ENCODE measurements around the gene ACACB.

ACACB gene

DNA sequence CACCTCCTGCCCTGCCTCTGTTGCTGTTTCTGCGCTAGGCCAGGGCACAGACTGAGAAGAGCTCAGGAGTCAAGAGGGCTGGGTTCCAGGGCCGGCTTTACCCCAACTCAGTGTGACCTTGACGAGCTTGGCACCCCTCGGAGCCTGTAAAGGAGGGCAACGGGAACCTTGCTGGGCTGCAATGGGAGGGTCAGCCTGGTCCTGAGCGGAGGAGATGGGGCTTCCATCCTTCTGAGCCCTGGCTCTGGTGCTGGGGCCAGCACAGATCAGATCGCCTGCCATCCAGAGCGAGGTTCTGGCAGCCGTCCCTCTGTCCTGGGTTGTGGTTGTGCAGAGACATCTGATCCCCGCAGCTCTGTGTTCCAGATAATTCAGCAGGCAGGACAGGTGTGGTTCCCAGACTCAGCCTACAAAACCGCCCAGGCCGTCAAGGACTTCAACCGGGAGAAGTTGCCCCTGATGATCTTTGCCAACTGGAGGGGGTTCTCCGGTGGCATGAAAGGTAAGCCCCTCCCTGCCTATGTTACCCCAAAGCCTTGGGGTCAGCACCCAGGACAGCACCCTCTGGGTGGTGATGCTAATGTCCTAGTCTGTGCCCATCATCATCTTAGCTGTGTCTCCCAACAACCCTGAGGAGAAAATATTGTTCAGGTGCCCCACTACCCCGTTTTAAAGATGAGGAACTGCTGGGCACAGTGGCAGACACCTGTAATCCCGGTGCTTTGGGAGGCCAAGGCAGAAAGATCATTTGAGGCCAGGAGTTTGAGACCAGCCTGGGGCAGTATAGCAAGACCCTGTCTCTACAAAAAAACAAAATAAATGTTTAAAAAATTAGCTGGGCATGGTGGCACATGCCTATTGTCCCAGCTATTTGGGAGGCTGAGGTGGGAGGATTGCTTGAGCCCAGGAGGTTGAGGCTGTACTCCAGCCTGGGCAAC, 142.5 kb downstream of the ACACB start:
- DNase-seq: no peak

GRCh38 chr12:109259545-109259895, 143.1 kb downstream of the ACACB start:
- DNase-seq: no peak

GRCh38 chr12:109261087-109261486, 144.7 kb downstream of the ACACB start:
- no peak for DNase-seq

DNA sequence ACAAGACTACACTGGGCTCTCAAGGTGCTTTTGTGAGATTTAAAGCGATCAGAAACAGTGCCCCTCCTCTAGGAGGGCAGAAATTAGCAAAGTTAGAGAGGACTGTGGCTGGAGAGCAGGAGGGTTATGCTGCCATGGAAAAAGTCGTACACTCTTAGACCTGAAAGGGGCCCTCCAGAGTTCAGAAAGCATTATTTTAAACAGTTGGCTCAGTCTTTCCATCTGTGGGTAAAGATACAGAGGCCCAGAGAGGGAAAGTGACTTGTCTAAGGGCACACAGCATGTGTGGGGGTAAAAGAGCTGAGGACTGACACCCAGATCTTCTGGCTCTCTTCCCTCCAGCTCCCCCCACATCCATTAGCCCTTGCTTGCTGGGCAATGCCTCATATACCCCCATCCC, 145.6 kb downstream of the ACACB start:
- no peak for DNase-seq

- no peak for DNase-seq
Observed at GRCh38 chr12:109263439-109263838, 147.1 kb downstream of the ACACB start.

- peak; percentile 6 to 33 for DNase-seq
Observed at GRCh38 chr12:109264095-109264942, 147.9 kb downstream of the ACACB start.

DNA sequence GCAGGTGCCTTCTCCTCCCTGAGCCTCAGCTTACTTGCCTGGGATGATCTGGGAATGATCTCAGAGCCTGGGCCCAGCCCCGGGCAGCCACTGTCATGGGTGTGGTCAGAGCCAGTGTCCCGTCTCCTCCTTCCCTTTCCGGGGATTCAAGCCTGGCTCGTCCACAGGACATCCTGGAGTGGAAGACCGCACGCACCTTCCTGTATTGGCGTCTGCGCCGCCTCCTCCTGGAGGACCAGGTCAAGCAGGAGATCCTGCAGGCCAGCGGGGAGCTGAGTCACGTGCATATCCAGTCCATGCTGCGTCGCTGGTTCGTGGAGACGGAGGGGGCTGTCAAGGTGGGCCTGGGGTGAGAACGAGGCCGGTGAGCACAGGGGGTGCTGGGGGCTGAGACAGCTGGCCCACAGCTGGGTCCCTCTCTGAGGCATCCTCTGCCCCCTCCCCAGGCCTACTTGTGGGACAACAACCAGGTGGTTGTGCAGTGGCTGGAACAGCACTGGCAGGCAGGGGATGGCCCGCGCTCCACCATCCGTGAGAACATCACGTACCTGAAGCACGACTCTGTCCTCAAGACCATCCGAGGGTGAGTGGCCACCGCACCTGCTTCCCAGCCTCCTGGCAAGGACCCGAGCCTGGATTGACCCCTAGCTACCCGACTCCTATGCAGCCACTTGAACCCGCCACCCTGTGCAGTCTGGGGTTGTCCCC, 148.7 kb downstream of the ACACB start:
- no peak for DNase-seq

DNA sequence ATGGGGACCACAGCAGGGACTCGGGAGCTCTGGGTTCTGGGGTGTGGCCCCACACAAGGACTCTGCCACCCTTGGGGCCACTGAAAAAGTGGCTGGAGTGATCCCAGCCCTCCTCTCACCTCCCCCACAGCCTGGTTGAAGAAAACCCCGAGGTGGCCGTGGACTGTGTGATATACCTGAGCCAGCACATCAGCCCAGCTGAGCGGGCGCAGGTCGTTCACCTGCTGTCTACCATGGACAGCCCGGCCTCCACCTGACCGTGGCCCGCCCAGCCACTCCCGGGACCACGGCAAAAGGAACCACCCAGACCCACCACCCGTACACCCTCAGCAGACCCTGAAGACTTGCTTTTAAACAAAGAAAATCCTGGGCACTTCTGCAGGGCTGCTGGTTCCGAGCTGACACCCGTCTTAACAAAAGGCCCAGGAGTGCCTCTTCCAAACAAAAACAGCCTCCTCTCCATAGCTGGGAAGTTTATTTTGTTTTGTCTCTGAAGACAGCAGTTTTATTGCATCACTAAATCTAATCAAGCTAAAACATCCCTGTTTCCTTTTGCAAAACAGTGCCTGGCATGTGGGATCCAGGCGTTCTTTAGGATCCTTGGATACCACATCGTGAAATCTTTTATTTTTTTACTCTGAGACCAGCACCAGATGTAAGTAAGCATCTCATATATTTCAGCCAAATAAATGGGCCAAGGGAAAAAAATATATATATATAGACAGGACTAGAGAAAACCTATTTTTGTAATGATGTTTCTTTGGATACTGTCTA, 149.9 kb downstream of the ACACB start:
- no peak for DNase-seq

DNA sequence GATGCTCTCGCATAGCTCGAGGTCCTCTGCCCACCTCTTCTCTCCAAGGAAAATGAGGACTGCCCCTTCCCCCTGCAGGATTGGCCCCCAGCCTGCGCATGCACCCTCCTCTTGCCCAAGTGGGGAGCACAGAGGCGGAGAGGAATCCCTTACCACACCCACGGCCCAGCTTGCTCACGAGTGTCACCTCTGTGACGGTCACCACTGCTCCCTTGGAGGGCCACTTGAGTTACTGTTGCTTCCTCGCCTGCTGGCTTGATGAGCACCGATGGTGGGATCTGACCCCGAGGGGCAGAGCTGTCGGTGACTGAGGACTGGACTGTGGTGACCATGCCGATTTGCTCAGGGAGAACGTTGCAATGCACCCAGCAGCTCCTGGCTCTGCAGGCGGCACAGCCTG, 151.0 kb downstream of the ACACB start:
- no peak for DNase-seq

DNA sequence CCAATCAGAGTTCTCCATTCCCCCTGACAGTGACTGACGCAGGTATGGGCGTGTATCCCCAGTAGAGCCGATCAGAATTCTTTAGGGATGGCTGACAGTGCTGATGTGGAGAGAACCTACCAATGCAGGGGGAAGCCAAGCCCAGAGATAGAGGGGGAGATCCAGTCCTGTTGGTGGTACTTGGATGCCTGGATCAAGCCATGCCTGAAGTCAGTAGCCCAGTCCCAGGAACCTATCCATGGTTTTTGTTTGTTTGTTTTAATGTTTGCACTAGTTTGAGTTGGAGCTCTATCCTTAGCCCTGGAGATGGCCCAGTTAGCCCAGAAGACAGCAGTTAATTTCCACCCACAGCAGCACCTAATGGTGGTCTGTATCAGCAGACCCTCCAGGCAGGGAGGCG, 152.5 kb downstream of the ACACB start:
- no peak for DNase-seq

GRCh38 chr12:109269428-109269827, 153.0 kb downstream of the ACACB start:
- no peak for DNase-seq

GRCh38 chr12:109270494-109270893, 154.1 kb downstream of the ACACB start:
- DNase-seq: no peak

DNA sequence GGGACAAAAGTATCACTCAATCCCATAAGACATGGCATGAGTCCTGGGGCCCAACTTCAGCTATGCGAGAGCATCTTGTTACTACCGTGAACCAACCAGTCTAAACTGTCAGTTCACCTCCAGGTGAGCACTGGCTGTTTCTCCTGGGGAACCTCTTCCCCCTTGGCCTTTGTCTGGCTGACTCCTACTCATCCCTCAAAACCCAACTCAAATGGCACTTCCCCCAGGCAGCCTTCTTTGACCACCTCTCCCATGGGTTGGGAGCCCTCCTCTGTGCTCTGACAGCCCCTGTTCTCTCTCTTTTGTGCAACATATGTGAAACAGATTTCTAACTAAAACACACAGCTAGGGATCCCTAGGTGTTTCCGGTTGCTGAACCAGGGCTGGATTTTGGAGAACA, 155.0 kb downstream of the ACACB start:
- no peak for DNase-seq

- no peak for DNase-seq
Observed at GRCh38 chr12:109273354-109273753, 157.0 kb downstream of the ACACB start.

- no peak for DNase-seq
Observed at GRCh38 chr12:109274381-109274780, 158.0 kb downstream of the ACACB start.

GRCh38 chr12:109275173-109275572, 158.8 kb downstream of the ACACB start:
- DNase-seq: no peak

DNA sequence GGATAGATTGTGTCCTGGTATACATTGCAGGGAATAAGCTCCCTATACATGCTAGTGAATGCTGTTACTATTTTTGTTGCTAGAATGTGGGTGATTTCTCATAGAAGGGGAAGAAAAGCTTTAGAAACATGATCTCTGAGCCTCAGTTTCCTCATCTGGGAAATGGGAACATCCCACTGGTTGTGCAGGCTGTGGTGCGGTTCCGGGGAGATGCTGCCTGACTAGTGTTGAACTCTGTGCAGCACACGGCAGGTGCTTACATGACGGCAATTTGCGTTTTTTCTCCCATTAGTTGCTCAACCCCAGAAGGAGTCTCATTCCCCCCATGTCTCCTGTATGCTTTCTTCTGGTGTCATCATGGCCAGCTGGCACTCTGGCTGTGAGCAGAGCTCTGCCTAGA, 159.8 kb downstream of the ACACB start:
- DNase-seq: no peak

- DNase-seq: no peak
Observed at GRCh38 chr12:109277255-109277898, 161.0 kb downstream of the ACACB start.

DNA sequence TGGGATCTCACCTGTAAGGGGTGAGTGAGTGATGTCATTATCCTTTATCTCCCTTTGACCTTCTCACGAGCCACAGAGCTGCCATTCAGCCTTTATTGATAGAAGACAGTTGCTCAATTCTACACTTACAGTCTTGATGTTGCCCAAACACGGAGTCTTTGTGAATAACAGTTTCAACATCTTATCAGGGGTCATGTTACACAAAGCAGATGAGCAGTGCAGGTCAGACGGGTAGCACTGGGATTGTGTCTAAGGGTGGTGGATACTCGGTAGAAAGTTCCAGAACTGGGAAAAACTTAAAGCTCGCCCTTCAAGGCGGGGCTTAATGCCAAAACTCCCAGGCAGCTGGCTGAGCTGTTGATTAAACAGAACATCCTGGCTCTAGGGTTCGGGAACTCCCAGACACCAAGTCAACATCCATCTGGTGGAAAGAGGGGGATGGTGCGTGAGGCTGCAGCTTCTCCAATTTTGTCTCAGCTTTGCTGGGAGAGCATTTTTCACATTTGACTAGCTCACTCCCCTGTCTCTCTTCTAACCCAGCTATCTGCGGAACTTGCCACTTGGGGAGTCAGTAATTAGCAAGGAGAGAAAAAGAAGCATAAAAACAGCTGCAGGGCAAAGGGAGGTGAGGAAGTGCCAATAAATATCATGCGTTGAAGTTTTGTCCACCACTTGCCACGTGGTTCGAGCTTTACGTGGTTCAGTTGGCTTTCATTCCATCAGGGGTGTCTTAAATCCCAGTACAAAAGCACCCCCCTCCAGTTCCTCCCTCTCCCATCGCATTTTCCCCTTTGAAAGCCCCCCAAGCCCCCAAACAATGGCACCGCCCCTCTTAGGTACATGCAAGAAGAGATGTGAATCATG, 161.7 kb downstream of the ACACB start:
- no peak for DNase-seq

DNA sequence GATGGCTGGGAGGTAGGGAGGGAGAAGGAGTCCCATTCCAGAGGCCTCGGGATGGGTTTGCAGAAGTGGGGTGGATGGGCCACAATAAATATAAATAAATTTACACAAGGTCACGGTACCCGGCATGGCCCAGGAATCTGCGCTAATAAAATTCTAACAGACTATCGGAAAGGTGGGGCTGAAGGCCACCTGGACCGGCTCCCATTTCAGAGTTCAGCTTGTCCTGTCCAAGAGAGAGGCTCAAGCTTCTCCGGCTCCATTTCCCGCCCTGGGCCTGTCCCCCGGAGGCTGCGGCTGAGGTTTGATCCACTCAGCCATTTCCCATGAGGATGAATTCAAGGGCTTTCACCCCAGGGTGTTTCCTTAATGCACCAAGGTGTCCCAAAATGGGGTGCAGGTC, 162.5 kb downstream of the ACACB start:
- DNase-seq: no peak

DNA sequence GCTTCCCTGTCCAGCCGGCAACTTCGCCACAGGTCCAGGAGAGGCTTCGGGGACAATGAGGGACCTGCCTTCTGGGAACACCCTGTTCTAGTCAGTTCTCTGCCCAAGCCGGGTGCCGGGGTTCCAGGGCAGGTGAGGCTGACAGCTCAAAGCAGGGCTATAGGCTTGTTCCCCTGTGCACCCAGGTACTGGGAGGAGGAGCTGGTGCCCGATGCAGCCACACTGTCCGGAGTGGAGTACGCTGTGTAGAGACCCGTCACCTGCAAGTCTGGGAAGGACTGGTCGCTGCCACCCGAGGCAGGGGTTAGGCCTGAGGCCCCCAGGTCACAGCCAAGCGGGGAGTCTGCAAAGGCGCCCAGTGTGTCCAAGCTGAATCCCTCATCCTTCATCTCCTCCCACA, 163.1 kb downstream of the ACACB start:
- DNase-seq: no peak

Measured in hippocampal formation (tissue), 2 donors.